ENCODE measurements around the gene FBN1.

Gene FBN1

GRCh38 chr15:48447058-48447457, 198.5 kb downstream of the FBN1 start:
- H3K4me3 ChIP-seq (ENCODE audit: low read length): no peak overlapping the region
- TF ChIP-seq ZNF274 (IDR thresholded peaks at IDR 0.05; ENCODE audit: low read depth, low read length): no peak

- H3K4me3 ChIP-seq (ENCODE audit: low read length): no peak overlapping the region
- no peak for TF ChIP-seq ZNF274 (IDR thresholded peaks at IDR 0.05; ENCODE audit: low read depth, low read length)
These were observed 203.5 kb downstream of the FBN1 start for GRCh38 chr15:48442011-48442410.

- TF ChIP-seq ZNF274 (IDR thresholded peaks at IDR 0.05; ENCODE audit: low read depth, low read length): no peak
- no peak overlapping the region for H3K4me3 ChIP-seq (ENCODE audit: low read length)
These were observed 205.4 kb downstream of the FBN1 start for GRCh38 chr15:48440084-48440483.

- TF ChIP-seq ZNF274 (IDR thresholded peaks at IDR 0.05; ENCODE audit: low read depth, low read length): no peak
- H3K4me3 ChIP-seq (ENCODE audit: low read length): no peak overlapping the region
These were observed 208.3 kb downstream of the FBN1 start for GRCh38 chr15:48437178-48437577.

GRCh38 chr15:48435321-48435720, 210.2 kb downstream of the FBN1 start:
- no peak for TF ChIP-seq ZNF274 (IDR thresholded peaks at IDR 0.05; ENCODE audit: low read depth, low read length)
- no peak overlapping the region for H3K4me3 ChIP-seq (ENCODE audit: low read length)

GRCh38 chr15:48433226-48433886, 212.2 kb downstream of the FBN1 start:
- no peak overlapping the region for H3K4me3 ChIP-seq (ENCODE audit: low read length)
- no peak for TF ChIP-seq ZNF274 (IDR thresholded peaks at IDR 0.05; ENCODE audit: low read depth, low read length)

- no peak for TF ChIP-seq ZNF274 (IDR thresholded peaks at IDR 0.05; ENCODE audit: low read depth, low read length)
- H3K4me3 ChIP-seq (ENCODE audit: low read length): no peak overlapping the region
These were observed 212.8 kb downstream of the FBN1 start for GRCh38 chr15:48432688-48433087.

- H3K4me3 ChIP-seq (ENCODE audit: low read length): no peak overlapping the region
- TF ChIP-seq ZNF274 (IDR thresholded peaks at IDR 0.05; ENCODE audit: low read depth, low read length): no peak
These were observed 217.5 kb downstream of the FBN1 start for GRCh38 chr15:48427960-48428547.

- TF ChIP-seq ZNF274 (IDR thresholded peaks at IDR 0.05; ENCODE audit: low read depth, low read length): no peak
- H3K4me3 ChIP-seq (ENCODE audit: low read length): no peak overlapping the region
These were observed 218.0 kb downstream of the FBN1 start for GRCh38 chr15:48427479-48427878.

GRCh38 chr15:48426941-48427340, 218.6 kb downstream of the FBN1 start:
- no peak overlapping the region for H3K4me3 ChIP-seq (ENCODE audit: low read length)

GRCh38 chr15:48426044-48426443, 219.5 kb downstream of the FBN1 start:
- no peak for TF ChIP-seq ZNF274 (IDR thresholded peaks at IDR 0.05; ENCODE audit: low read depth, low read length)
- H3K4me3 ChIP-seq (ENCODE audit: low read length): no peak overlapping the region

More at GRCh38 chr15:48426941-48427340, 218.6 kb downstream of the FBN1 start:
- TF ChIP-seq ZNF274 (IDR thresholded peaks at IDR 0.05; ENCODE audit: low read depth, low read length): no peak

- TF ChIP-seq ZNF274 (IDR thresholded peaks at IDR 0.05; ENCODE audit: low read depth, low read length): no peak
- no peak overlapping the region for H3K4me3 ChIP-seq (ENCODE audit: low read length)
These were observed 220.5 kb downstream of the FBN1 start for GRCh38 chr15:48425051-48425450.

GRCh38 chr15:48423896-48424475, 221.5 kb downstream of the FBN1 start:
- H3K4me3 ChIP-seq (ENCODE audit: low read length): no peak overlapping the region
- no peak for TF ChIP-seq ZNF274 (IDR thresholded peaks at IDR 0.05; ENCODE audit: low read depth, low read length)

- no peak for TF ChIP-seq ZNF274 (IDR thresholded peaks at IDR 0.05; ENCODE audit: low read depth, low read length)
- H3K4me3 ChIP-seq (ENCODE audit: low read length): no peak overlapping the region
These were observed 222.2 kb downstream of the FBN1 start for GRCh38 chr15:48423342-48423741.

GRCh38 chr15:48422401-48422800, 223.1 kb downstream of the FBN1 start:
- TF ChIP-seq ZNF274 (IDR thresholded peaks at IDR 0.05; ENCODE audit: low read depth, low read length): no peak
- no peak overlapping the region for H3K4me3 ChIP-seq (ENCODE audit: low read length)
